HG02981 (cell line): ENCODE data around the gene DIO1.
"Not testable (repeated sequence)": the region's sequence is repeated elsewhere in the genome, so short reads cannot be mapped to it uniquely, and the experiment has no call there.

Experiments
- ATAC-seq: cut with Tn5 transposase; IDR thresholded peaks from one replicate; pipeline ENCODE4 v1.9.1; 2021; ENCODE audit warnings: mild to moderate bottlenecking, moderate library complexity; ENCODE audit not compliant: unreplicated experiment

Gene DIO1

GRCh38 chr1:53893999-53894636 lies at the start of gene DIO1:
DIO1 (plus strand) TSS chr1:53894187; CDS start chr1:53894211, 24 bp downstream.
- ATAC-seq, result no peak

- ATAC-seq, result no peak
These were observed 46.0 kb upstream of the DIO1 start for GRCh38 chr1:53847980-53848379.

GRCh38 chr1:53850082-53850673 lies 43.8 kb upstream of the DIO1 start:
- no peak for ATAC-seq

- no peak for ATAC-seq
These were observed 42.3 kb upstream of the DIO1 start for GRCh38 chr1:53851571-53852285.

GRCh38 chr1:53860967-53861411 lies 33.0 kb upstream of the DIO1 start:
- no peak for ATAC-seq

GRCh38 chr1:53862507-53862906 lies 31.5 kb upstream of the DIO1 start:
- no peak for ATAC-seq

GRCh38 chr1:53868565-53868964 lies 25.4 kb upstream of the DIO1 start:
- ATAC-seq, result no peak

- ATAC-seq, result no peak
These were observed 24.4 kb upstream of the DIO1 start for GRCh38 chr1:53869454-53870117.

GRCh38 chr1:53871221-53871620 lies 22.8 kb upstream of the DIO1 start:
- no peak for ATAC-seq

- ATAC-seq, result no peak
These were observed 22.1 kb upstream of the DIO1 start for GRCh38 chr1:53871773-53872484.

- ATAC-seq, result not testable (repeated sequence)
These were observed 18.8 kb upstream of the DIO1 start for GRCh38 chr1:53875150-53875549.

- ATAC-seq, result no peak
These were observed 15.4 kb upstream of the DIO1 start for GRCh38 chr1:53878492-53879105.

- not testable (repeated sequence) for ATAC-seq
These were observed 12.1 kb upstream of the DIO1 start for GRCh38 chr1:53881853-53882252.

GRCh38 chr1:53883600-53883999 lies 10.4 kb upstream of the DIO1 start:
- ATAC-seq, result not testable (repeated sequence)

- ATAC-seq, result no peak
These were observed 5.3 kb upstream of the DIO1 start for GRCh38 chr1:53888681-53889080.

- peak; percentile 85 for ATAC-seq
These were observed 4.4 kb upstream of the DIO1 start, which contains the start of gene YIPF1 for GRCh38 chr1:53889304-53890298. YIPF1 (minus strand) TSS chr1:53889797; CDS start chr1:53888937, 860 bp downstream.

GRCh38 chr1:53890522-53890941 lies 3.5 kb upstream of the DIO1 start:
- no peak for ATAC-seq

- ATAC-seq, result no peak
These were observed 3.0 kb upstream of the DIO1 start for GRCh38 chr1:53891018-53891417.

GRCh38 chr1:53891678-53892077 lies 2.3 kb upstream of the DIO1 start:
- ATAC-seq, result no peak
